Hepatocyte (in vitro differentiated cells): ENCODE measurements around the gene PKP1.

Experiments used
- CTCF ChIP-seq: fragments of 200-600 bp; sonication (generic); IDR thresholded peaks from 2 replicates; pipeline ENCODE4 v1.5.1; 2016; ENCODE audit warnings: antibody characterized with exemption, mild to moderate bottlenecking; ENCODE audit not compliant: poor library complexity
- EZH2 ChIP-seq: fragments of 200-600 bp; sonication (generic); IDR thresholded peaks from 2 replicates; pipeline ENCODE4 v1.6.1; 2016; ENCODE audit warnings: antibody characterized with exemption, mild to moderate bottlenecking, borderline replicate concordance

GRCh38 chr1:201366696-201367095 lies 83.4 kb downstream of the PKP1 start:
- TF ChIP-seq EZH2 (no peak), CTCF (no peak)
